GM18873 (cell line): ENCODE data around the gene ST7.
"Not testable (repeated sequence)": the region's sequence is repeated elsewhere in the genome, so short reads cannot be mapped to it uniquely, and the experiment has no call there.

Experiments used
- ATAC-seq: cut with Tn5 transposase; IDR thresholded peaks from one replicate; pipeline ENCODE4 v1.9.1; 2021; ENCODE audit warnings: mild to moderate bottlenecking, moderate library complexity, moderate number of reproducible peaks; ENCODE audit not compliant: unreplicated experiment, low FRiP score

Gene ST7, protein sequence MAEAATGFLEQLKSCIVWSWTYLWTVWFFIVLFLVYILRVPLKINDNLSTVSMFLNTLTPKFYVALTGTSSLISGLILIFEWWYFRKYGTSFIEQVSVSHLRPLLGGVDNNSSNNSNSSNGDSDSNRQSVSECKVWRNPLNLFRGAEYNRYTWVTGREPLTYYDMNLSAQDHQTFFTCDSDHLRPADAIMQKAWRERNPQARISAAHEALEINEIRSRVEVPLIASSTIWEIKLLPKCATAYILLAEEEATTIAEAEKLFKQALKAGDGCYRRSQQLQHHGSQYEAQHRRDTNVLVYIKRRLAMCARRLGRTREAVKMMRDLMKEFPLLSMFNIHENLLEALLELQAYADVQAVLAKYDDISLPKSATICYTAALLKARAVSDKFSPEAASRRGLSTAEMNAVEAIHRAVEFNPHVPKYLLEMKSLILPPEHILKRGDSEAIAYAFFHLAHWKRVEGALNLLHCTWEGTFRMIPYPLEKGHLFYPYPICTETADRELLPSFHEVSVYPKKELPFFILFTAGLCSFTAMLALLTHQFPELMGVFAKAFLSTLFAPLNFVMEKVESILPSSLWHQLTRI

DNA sequence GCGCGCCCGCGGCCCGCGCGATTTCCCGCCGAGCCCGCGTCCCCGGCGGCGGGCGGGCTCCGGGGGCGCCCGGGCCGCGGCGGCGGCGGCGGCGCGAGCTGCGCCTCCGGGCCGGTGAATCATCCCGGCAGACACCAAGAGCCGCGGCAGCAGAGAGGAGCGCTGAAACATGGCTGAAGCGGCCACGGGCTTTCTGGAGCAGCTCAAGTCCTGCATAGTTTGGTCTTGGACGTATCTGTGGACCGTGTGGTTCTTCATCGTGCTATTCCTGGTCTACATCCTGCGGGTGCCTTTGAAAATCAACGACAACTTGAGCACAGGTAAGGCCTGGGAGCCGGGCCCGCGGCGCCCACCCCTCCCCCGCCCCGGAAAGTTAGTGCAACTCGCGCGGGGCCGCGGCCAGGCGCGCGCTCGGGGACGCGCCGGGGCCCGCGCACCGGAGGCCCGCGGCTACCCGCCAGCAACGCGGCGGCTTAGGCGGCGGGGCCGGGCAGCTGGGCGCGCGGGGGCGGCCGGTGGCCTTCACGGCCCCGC is at the start of gene ST7:
ST7 (plus strand) TSS at position 130 of the 534 bp plus-strand sequence; CDS start at position 170, 40 bp downstream.
- ATAC-seq: no peak

DNA sequence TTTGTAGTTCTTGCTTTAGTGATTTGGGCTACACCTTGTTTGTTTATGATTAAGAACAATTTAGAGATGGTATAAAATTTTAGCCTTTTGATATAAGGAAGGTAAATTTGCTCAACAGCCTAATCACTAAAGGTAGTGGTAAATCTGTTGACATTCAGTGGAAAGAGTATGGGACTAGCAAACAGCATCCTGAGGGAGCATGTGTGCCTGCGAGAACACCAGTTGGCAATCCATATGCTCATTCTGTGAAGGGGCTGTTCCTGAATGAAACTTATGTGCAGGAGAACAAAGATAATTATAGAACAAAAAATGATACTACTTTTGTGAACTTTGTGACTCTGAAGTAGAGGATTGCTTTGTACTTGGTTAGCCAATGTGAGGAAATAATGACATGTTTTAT is 46.9 kb upstream of the ST7 start:
- no peak for ATAC-seq

- no peak for ATAC-seq
Measured at GRCh38 chr7:116910383-116910782, 42.9 kb upstream of the ST7 start.

GRCh38 chr7:116911801-116912200 is 41.5 kb upstream of the ST7 start:
- no peak for ATAC-seq

DNA sequence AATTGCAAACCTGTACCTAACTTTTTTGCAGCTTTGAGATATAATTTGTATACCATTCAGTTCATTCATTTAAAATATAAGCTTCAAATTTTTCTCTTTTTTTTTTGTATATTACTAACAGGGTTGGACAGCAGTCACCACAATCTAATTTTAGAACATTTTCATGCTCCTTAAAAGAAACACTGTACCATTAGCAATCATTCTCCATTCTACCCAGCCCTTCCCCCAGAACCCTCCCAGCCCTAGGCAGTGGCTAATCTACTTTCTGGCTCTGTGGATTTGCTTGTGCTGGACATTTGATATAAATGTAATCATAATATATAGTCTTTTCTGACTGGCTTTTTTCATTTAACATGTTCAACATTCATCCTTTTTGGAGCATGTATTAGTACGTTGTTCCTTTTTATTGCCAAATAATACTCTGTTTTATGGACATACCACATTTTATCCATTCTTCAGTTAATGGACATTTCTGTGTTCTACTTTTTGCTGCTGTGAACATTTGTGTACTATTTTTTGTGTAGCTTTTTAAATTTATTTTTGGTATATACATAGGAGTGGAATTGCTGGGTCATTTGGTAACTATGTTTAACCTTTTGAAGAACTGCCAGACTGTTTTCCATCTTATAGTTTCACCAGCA is 40.9 kb upstream of the ST7 start:
- no peak for ATAC-seq

DNA sequence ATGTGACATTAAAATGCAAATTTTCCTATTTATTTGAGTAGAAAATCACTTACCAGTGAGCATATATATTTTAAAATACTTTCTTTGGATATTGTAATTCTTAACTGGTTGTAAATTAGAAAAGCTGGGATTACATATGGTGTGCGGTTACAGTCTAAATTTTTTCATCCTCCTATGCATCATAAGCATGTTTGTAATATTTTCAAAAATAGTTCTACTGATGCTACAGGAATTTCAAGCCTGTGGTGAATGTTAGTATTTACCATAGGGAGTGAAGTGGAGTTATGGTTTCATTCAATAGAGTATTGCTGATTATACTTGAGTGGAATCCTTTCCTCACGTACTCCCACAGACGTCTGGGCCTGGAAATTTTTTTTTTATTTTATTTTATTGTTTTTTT is 34.6 kb upstream of the ST7 start:
- no peak for ATAC-seq

DNA sequence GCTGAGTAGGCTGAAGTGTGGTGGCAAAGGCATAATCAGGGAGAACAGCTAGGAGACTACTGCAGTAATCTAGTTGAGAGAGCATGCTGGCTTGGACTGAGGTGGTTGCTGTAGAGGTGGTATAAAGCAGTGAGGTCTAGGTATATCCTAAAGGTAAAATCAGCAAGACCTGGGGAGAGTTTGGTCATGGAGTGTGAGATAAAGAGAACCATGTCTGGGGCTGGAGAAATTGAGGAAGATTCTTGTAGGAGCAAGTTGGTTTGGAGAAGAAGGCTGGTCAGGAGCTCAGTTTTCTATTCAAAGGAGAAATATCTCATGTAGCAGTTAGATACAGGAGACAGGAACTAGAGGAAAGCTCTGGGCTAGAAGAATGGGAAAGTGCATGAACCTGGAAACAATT is 32.9 kb upstream of the ST7 start:
- no peak for ATAC-seq

DNA sequence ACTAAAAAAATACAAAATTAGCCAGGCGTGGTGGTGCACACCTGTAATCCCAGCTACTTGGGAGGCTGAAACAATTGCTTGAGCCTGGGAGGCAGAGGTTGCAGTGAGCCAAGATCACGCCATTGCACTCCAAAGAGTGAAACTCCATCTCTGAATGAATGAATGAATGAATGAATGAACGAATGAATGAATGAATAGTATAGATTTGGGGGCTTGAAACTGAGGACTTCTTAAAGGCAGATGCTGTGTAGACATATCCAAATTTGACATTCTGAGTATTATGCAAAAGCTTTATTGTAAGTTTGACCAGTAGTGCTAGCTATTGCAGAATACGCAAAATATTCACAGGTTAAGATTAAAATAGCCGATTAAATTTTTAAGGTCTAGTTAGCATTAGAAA is 30.8 kb upstream of the ST7 start:
- no peak for ATAC-seq

- no peak for ATAC-seq
Measured at GRCh38 chr7:116924741-116925140, 28.6 kb upstream of the ST7 start.

GRCh38 chr7:116929021-116929420 is 24.3 kb upstream of the ST7 start:
- ATAC-seq: no peak

DNA sequence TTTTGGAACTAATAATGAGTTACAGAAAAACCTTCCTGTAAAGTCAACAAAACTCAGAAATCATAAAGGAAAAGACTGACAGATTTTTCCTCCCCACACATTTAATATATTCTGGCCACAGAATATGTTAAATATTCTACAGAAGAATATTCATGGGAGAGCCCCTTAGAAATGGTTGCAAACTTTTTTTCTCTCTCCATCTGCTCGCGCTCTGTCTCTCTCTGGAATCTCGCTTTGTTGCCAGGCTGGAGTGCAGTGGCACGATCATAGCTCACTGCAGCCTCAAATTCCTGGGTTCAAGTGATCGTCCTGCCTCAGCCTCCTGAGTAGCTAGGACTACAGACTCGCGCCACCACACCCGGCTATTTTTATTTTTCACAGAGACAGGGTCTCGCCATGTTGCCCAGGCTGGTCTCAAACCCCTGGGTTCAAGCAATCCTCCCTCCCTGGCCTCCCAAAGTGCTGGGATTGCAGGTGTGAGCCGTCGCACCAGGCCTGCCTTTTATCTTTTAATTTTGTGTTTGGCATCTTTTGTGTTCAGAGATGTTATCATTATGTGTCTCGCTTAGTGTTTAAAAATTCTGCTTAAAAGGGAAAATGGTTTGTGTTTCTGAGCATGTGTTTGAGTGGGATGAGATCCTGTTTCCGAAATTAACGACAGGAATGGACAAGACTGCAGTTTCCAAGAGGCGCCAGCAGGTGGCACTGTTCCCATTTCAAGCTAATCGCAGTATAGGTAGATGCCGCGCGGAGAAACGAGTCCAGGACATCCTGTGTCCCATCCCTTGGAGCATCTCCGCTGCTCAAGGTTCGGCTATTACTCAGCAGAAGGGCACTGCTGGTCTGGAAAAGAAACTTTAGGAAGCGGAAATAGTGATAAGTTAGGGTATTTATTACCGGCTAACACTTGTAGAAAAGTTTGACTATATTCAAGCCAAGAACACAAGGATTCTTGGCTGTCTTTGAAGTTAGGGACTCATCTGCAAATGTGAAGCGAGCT is 23.1 kb upstream of the ST7 start:
- ATAC-seq: peak; percentile 81

DNA sequence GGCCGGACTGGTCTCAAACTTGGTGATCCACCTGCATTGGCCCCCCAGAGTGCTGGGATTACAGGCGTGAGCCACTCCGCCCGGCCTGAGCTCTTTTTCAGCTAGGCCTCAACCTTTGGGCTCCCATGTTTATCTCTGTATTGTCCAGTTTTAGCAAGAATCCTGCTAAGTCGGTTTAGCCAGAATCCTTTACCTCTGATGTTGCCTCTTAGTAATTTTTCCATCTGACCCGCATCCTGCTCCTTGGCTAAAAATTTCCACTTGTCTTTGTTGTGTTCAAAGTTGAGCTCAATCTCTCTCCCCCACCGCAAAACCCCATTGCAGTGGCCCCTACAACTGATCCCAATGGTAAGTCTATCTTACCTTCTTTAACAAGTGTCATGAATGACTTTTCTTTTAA is 20.7 kb upstream of the ST7 start:
- no peak for ATAC-seq

GRCh38 chr7:116933465-116933864 is 19.8 kb upstream of the ST7 start:
- no peak for ATAC-seq

DNA sequence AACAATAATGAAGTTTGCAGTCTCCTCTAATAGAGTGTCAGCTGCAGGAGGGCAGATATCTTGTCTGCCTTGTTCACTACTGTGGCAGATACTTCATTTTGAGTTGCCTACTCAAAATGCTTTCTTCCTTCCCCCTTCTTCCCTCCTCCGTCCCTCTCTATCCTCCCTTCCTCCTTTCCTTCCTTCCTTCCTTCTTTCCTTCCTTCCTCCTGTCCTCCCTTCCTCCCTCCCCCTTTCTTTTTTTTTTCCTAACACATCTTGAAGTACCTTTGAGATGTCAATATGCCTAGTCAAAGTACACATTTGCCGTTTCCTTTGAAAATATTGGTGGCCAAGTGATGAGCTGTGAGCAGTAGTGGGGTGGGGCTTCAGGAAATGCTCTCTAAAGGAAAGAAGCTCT is 18.7 kb upstream of the ST7 start:
- ATAC-seq: no peak

DNA sequence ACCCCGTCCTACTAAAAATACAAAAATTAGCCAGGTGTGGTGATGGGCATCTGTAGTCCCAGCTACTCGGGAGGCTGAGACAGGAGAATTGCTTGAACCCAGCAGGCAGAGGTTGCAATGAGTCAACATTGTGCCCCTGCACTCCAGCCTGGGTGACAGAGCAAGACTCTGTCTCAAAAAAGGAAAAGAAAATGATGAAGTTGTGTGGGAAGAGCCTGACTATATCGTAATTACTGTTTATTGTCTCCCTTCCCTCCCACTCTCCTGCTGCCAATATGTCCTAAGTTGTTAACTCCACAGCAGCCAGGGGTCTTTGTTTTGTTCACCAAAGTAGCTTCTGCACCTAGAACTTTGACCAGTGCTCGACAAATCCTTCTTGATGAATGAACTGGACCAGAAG is 16.5 kb upstream of the ST7 start:
- not testable (repeated sequence) for ATAC-seq

DNA sequence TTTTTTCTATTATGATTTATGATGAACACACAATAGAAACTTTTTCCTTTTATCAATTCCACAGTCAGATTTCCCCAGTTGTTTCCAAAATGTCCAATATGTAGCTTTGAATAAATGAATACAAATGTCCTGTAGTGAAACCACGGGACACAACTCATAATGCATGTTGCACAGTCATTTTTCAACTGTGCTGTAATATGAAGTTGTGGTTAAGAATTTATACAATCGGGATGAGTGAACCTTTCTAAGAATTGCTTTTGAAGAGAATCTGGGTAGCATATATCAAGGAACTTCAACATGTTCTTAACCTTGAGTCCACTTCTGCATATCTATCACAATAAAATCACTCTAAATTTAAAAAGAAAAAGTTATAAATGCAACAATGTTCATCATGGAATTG is 14.6 kb upstream of the ST7 start:
- ATAC-seq: no peak

GRCh38 chr7:116940689-116941370 is 12.5 kb upstream of the ST7 start:
- ATAC-seq: no peak

DNA sequence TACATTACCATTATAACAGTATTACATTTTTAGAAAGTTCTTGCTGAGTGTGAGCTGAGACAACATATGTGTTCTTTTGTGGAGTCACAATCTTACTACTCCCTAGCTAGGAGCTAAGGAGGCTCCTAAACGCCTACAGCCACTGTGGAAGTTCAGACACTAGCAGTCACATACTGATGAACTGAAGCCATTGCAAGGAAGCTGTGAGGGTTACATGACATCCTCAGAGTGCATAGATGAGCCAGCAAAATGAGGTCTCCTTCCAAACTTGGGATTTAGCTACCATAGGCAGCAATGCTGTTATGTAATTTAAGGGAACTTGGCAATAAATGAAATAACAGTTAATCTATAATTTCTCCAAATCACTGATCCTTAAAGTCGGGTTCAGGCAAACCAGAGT is 10.8 kb upstream of the ST7 start:
- ATAC-seq: no peak

- ATAC-seq: no peak
Measured at GRCh38 chr7:116948934-116949333, 4.4 kb upstream of the ST7 start.
